Measurements from ENCODE around the gene FGD5. TPM values are rescaled to one million over a fixed set of nuclear protein-coding genes. Genes with fewer than 3 reads are reported as not detected.
"Not testable (repeated sequence)": the region's sequence is repeated elsewhere in the genome, so short reads cannot be mapped to it uniquely, and the experiment has no call there.

Gene FGD5
- polyA plus RNA-seq, 1 of the 3 experiments (the other 2 are of a cell fraction): not detected

DNA sequence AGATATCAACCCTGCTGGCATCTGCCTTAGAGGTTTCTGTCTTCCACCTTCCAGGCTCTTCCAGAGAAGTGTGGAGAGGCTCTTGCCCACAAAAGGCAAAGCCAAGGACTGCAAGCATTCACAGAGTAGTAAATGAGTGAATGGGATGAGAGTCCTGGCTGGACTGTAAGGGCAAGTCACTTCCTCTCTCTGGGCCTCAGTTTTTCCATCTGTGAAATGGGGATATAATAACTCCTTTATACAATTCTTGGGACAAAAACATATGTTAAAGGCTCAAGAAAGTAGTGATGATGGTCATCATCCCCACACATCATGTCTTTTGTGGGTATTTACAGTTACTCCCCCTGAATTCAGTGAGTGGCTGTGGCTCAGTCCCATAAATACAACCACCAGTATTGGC lies 10.7 kb upstream of the FGD5 start:
- Histone ChIP-seq H3K9ac (no peak overlapping the region), H3K27me3 (ENCODE audit: insufficient read depth) (peaks cover 9% of the 10 kb centered on the region; the same call in 1 of the 2 replicates), H3K9me2 (no peaks in the 10 kb centered on the region), H3K36me3 (replicated peaks in 1 of 2; ENCODE audit: control insufficient read depth in 1 of 2, insufficient read depth in 2 of 2, low read length in 1 of 2) (no peaks in the 10 kb centered on the region), H3K4me2 (no peak overlapping the region), H4K20me1 (ENCODE audit: insufficient read depth) (no peaks in the 10 kb centered on the region), H3K4me1 (ENCODE audit: control insufficient read depth in 1 of 2, insufficient read depth in 2 of 2, low read depth in 1 of 2, low read length in 1 of 2) (peaks cover 0 to 5% of the 10 kb centered on the region in 2 experiments; a peak in 1 of 4 replicates), H3K9me3 (no peaks in the 10 kb centered on the region), H3K4me3 (ENCODE audit: low read depth in 2 of 2, low read length in 1 of 2) (no peak overlapping the region), H2AFZ (ENCODE audit: low read depth) (no peak overlapping the region), H3K27ac (ENCODE audit: low read depth in 2 of 2, low read length in 1 of 2) (no peak overlapping the region), H3K79me2 (ENCODE audit: insufficient read depth) (no peaks in the 10 kb centered on the region), H3F3A (replicated peaks; ENCODE audit: insufficient read depth) (no peaks in the 10 kb centered on the region)
- POLR2A ChIA-PET: no interaction called here
- CTCF ChIA-PET: interaction anchor here (1.1 kb wide), 1 partner anchor 16 kb away, joined by 4 read pairs; no protein-coding TSS in a partner anchor
- no peak for DNase-seq
- TF ChIP-seq TEAD4 (IDR thresholded peaks at IDR 0.05; ENCODE audit: borderline replicate concordance, insufficient read depth) (no peak), JUND (IDR thresholded peaks at IDR 0.05) (no peak), RCOR1 (IDR thresholded peaks at IDR 0.05; ENCODE audit: low read length) (no peak), YY1 (IDR thresholded peaks at IDR 0.05; ENCODE audit: low read depth) (no peak), TAF1 (IDR thresholded peaks at IDR 0.05; ENCODE audit: borderline replicate concordance, low read depth, low read length) (no peak)
- TF ChIP-seq, protein P1, sequence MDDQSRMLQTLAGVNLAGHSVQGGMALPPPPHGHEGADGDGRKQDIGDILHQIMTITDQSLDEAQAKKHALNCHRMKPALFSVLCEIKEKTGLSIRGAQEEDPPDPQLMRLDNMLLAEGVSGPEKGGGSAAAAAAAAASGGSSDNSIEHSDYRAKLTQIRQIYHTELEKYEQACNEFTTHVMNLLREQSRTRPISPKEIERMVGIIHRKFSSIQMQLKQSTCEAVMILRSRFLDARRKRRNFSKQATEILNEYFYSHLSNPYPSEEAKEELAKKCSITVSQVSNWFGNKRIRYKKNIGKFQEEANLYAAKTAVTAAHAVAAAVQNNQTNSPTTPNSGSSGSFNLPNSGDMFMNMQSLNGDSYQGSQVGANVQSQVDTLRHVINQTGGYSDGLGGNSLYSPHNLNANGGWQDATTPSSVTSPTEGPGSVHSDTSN (IDR thresholded peaks at IDR 0.05): no peak
- TF ChIP-seq, protein P2, sequence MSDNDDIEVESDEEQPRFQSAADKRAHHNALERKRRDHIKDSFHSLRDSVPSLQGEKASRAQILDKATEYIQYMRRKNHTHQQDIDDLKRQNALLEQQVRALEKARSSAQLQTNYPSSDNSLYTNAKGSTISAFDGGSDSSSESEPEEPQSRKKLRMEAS (IDR thresholded peaks at IDR 0.05; ENCODE audit: low read depth): no peak
- TF ChIP-seq, protein P3, sequence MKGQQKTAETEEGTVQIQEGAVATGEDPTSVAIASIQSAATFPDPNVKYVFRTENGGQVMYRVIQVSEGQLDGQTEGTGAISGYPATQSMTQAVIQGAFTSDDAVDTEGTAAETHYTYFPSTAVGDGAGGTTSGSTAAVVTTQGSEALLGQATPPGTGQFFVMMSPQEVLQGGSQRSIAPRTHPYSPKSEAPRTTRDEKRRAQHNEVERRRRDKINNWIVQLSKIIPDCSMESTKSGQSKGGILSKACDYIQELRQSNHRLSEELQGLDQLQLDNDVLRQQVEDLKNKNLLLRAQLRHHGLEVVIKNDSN (IDR thresholded peaks at IDR 0.05; ENCODE audit: borderline replicate concordance, low read depth): no peak

DNA sequence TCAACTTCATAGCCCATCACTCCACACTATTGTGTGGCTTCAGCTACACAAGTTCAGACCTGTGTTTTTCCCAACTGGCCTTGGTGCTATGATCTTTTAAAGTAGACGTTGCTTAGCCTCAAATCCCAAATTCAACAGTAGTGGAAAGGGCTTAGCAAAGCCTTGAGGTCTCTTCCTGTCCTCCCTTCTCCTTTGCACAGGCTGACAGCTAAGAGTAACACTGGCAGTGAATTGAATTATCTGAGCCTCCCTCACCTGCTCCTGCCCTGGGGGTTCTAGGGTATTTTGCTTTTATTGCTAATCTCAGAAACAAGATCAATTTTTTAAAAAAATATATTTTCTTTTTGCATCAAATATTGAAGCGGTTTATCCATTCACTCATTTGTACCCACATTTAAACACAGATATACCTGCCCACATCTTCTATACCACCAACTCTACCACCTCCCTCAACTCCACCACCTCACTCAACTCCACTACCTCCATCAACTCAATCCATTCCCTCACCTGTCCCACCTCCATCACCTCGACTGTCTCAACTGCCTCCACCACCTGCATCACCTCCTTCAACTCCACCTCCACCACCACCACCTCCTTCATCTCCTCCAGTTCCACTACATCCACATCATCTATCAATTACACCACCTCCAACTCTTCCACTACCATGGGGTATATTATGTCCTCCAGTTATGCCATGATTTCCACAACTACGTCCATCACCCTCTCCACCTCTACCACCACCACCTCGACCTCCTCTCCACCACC lies 10.1 kb upstream of the FGD5 start:
- no peaks in the 10 kb centered on the region for H3F3A ChIP-seq (replicated peaks; ENCODE audit: insufficient read depth)
- TF ChIP-seq RFX5 (IDR thresholded peaks at IDR 0.05; ENCODE audit: low read length): no peak
- no peaks in the 10 kb centered on the region for H3K36me3 ChIP-seq (replicated peaks in 1 of 2; ENCODE audit: control insufficient read depth in 1 of 2, insufficient read depth in 2 of 2, low read length in 1 of 2)
- ChIA-PET CTCF (no interaction called here), POLR2A (no interaction called here)
- H3K27me3 ChIP-seq (ENCODE audit: insufficient read depth): peaks cover 9% of the 10 kb centered on the region; the same call in 1 of the 2 replicates
- H3K9me2 ChIP-seq: no peaks in the 10 kb centered on the region
- no peak overlapping the region for H3K9ac ChIP-seq
- H3K9me3 ChIP-seq: no peaks in the 10 kb centered on the region
- H3K4me3 ChIP-seq (ENCODE audit: low read depth in 2 of 2, low read length in 1 of 2): no peak overlapping the region
- no peak overlapping the region for H3K4me2 ChIP-seq
- WGBS (ENCODE audit: low lambda C conversion rate): 38% methylated on average over 5 of the region's 5 CpGs
- H3K4me1 ChIP-seq (ENCODE audit: control insufficient read depth in 1 of 2, insufficient read depth in 2 of 2, low read depth in 1 of 2, low read length in 1 of 2): peaks cover 0 to 5% of the 10 kb centered on the region in 2 experiments; a peak in 1 of 4 replicates
- no peaks in the 10 kb centered on the region for H3K79me2 ChIP-seq (ENCODE audit: insufficient read depth)
- H3K27ac ChIP-seq (ENCODE audit: low read depth in 2 of 2, low read length in 1 of 2): no peak overlapping the region
- H4K20me1 ChIP-seq (ENCODE audit: insufficient read depth): no peaks in the 10 kb centered on the region
- DNase-seq: no peak
- no peak overlapping the region for H2AFZ ChIP-seq (ENCODE audit: low read depth)

- DNase-seq; POLR2A ChIA-PET; H3F3A ChIP-seq (replicated peaks; ENCODE audit: insufficient read depth); H3K9me3 ChIP-seq; H3K9me2 ChIP-seq; H3K4me2 ChIP-seq; H2AFZ ChIP-seq (ENCODE audit: low read depth); H3K9ac ChIP-seq; H4K20me1 ChIP-seq (ENCODE audit: insufficient read depth); H3K4me3 ChIP-seq (ENCODE audit: low read depth in 2 of 2, low read length in 1 of 2); H3K27me3 ChIP-seq (ENCODE audit: insufficient read depth); H3K4me1 ChIP-seq (ENCODE audit: control insufficient read depth in 1 of 2, insufficient read depth in 2 of 2, low read depth in 1 of 2, low read length in 1 of 2); H3K36me3 ChIP-seq (replicated peaks in 1 of 2; ENCODE audit: control insufficient read depth in 1 of 2, insufficient read depth in 2 of 2, low read length in 1 of 2); H3K27ac ChIP-seq (ENCODE audit: low read depth in 2 of 2, low read length in 1 of 2); CTCF ChIA-PET; H3K79me2 ChIP-seq (ENCODE audit: insufficient read depth): not testable (repeated sequence)
- WGBS (ENCODE audit: low lambda C conversion rate): 75% methylated on average over 7 of the region's 9 CpGs
These were observed 9.2 kb upstream of the FGD5 start for GRCh38 chr3:14809611-14810010.

Data from SK-N-SH (cell line).